ENCODE data around the gene UCKL1.

UCKL1 gene

GRCh38 chr20:63898882-63899558 is 57.2 kb downstream of the UCKL1 start:
- TF ChIP-seq CTCF (IDR thresholded peaks at IDR 0.05) = no peak

GRCh38 chr20:63897978-63898561 is 58.1 kb downstream of the UCKL1 start:
- no peak for TF ChIP-seq CTCF (IDR thresholded peaks at IDR 0.05)

GRCh38 chr20:63896264-63897105 is 59.7 kb downstream of the UCKL1 start:
- no peak for TF ChIP-seq CTCF (IDR thresholded peaks at IDR 0.05)

- no peak for TF ChIP-seq CTCF (IDR thresholded peaks at IDR 0.05)
These were observed 60.3 kb downstream of the UCKL1 start for GRCh38 chr20:63895952-63896263.

GRCh38 chr20:63895202-63895951 is 60.8 kb downstream of the UCKL1 start:
- no peak for TF ChIP-seq CTCF (IDR thresholded peaks at IDR 0.05)

- no peak for TF ChIP-seq CTCF (IDR thresholded peaks at IDR 0.05)
These were observed 61.6 kb downstream of the UCKL1 start, which contains the start of gene DNAJC5 for GRCh38 chr20:63894358-63895201. TSS of gene DNAJC5 (plus strand) at chr20:63895126. CDS start at chr20:63928346, 33,220 bp downstream.
